HG03175 (cell line): Measurements from ENCODE around the gene NOC4L.

Experiments used
- ATAC-seq: cut with Tn5 transposase; IDR thresholded peaks from one replicate; pipeline ENCODE4 v1.9.1; 2021; ENCODE audit warnings: mild to moderate bottlenecking, moderate library complexity; ENCODE audit not compliant: unreplicated experiment

NOC4L gene

GRCh38 chr12:132178801-132179401 is 34.6 kb downstream of the NOC4L start:
- no peak for ATAC-seq

GRCh38 chr12:132179431-132180362 is 35.4 kb downstream of the NOC4L start:
- ATAC-seq, result no peak

- no peak for ATAC-seq
Measured at GRCh38 chr12:132180648-132181546, 36.6 kb downstream of the NOC4L start.

- no peak for ATAC-seq
Measured at GRCh38 chr12:132181570-132182200, 37.4 kb downstream of the NOC4L start.

- ATAC-seq, result no peak
Measured at GRCh38 chr12:132182206-132182710, 38.0 kb downstream of the NOC4L start.

GRCh38 chr12:132182711-132183365 is 38.6 kb downstream of the NOC4L start:
- no peak for ATAC-seq

GRCh38 chr12:132185705-132186104 is 41.4 kb downstream of the NOC4L start:
- no peak for ATAC-seq

- ATAC-seq, result no peak
Measured at GRCh38 chr12:132186208-132186856, 42.1 kb downstream of the NOC4L start.

GRCh38 chr12:132186857-132187620 is 42.8 kb downstream of the NOC4L start:
- no peak for ATAC-seq

- ATAC-seq, result no peak
Measured at GRCh38 chr12:132187646-132188450, 43.6 kb downstream of the NOC4L start.

GRCh38 chr12:132188451-132188901 is 44.2 kb downstream of the NOC4L start:
- ATAC-seq, result no peak

- ATAC-seq, result no peak
Measured at GRCh38 chr12:132188916-132189325, 44.7 kb downstream of the NOC4L start.

GRCh38 chr12:132189378-132190011 is 45.2 kb downstream of the NOC4L start:
- peak; percentile 89 for ATAC-seq

- peak; percentile 10 for ATAC-seq
Measured at GRCh38 chr12:132190012-132190755, 45.9 kb downstream of the NOC4L start.

- ATAC-seq, result no peak
Measured at GRCh38 chr12:132190834-132191500, 46.7 kb downstream of the NOC4L start.
